HepG2 (cell line): ENCODE measurements around the gene DSTN. TPM values are rescaled to one million over a fixed set of nuclear protein-coding genes. Genes with fewer than 3 reads are reported as not detected.

Experiments used
- ATAC-seq: fragments of 200-7000 bp; cut with Tn5 transposase; 3 replicates; pipeline ENCODE4 v1.9.1; 2020; ENCODE audit warnings: mild to moderate bottlenecking, moderate library complexity
- BruUV-seq: library from RNA; stranded (reverse); fragments of 400-500 nt; replicated peaks from 2 replicates; lab custom pipeline; 2021; lab: Mats Ljungman, UMichigan
- CTCF ChIA-PET: fragments of 300-600 bp; formaldehyde crosslinking; extraction: SDS; loops from one replicate; lab custom pipeline; 2021; ENCODE audit warnings: low total read pairs, inconsistent platforms, low intra/inter-chr PET ratio; lab: Yijun Ruan, JAX
- POLR2A ChIA-PET: fragments of 350-600 bp; sonication (Branson Sonifier 250); formaldehyde crosslinking; loops from one replicate; lab custom pipeline; 2020; ENCODE audit warnings: antibody characterized with exemption, inconsistent platforms; lab: Yijun Ruan, JAX
- DNase-seq: peaks from one replicate; pipeline ENCODE4 v3.0.0-alpha.2; 2015; ENCODE audit warnings: low spot score
- FAIRE-seq: peaks from 3 replicates; lab custom pipeline; 2011; peaks lifted over from hg19 to GRCh38; lab: Jason Lieb, UNC
- H2AFZ ChIP-seq: one replicate; pipeline ENCODE4 v1.6.1; 2011; ENCODE audit warnings: low read length, inconsistent platforms
- H3K27ac ChIP-seq: fragments of 300-600 bp; 3 replicates; pipeline ENCODE4 v1.8.0; 2011; ENCODE audit warnings: mixed run types, mild to moderate bottlenecking, mixed read lengths, low read length, inconsistent platforms; ENCODE audit not compliant: insufficient read depth; ENCODE audit errors: extremely low read length
- H3K27me3 ChIP-seq, 2 experiments: fragments of 200-600 bp in 1 of 2; 2 replicates in 1 of 2; 3 replicates in 1 of 2; pipeline versions ENCODE4 v1.6.0 to v1.8.0; 2011; ENCODE audit warnings: low read length in 2 of 2, mild to moderate bottlenecking in 2 of 2, moderate library complexity in 2 of 2, inconsistent platforms in 1 of 2; ENCODE audit not compliant: insufficient read depth in 2 of 2, control insufficient read depth in 1 of 2
- H3K36me3 ChIP-seq, 2 experiments: fragments of 200-600 bp in 1 of 2; replicated peaks in 1 of 2; 2 replicates in 1 of 2; 3 replicates in 1 of 2; pipeline versions ENCODE4 v1.5.1 to v1.8.0; 2011; ENCODE audit warnings: low read length in 2 of 2, inconsistent platforms in 1 of 2; ENCODE audit not compliant: insufficient read depth in 2 of 2, control insufficient read depth in 1 of 2
- H3K4me1 ChIP-seq: 2 replicates; pipeline ENCODE4 v1.5.1; 2012; ENCODE audit warnings: low read length, inconsistent platforms; ENCODE audit not compliant: insufficient read depth
- H3K4me2 ChIP-seq: 2 replicates; pipeline ENCODE4 v1.6.0; 2011; ENCODE audit warnings: low read depth, low read length, inconsistent platforms
- H3K4me3 ChIP-seq, 3 experiments: fragments of 200-600 bp in 1 of 3; sonication (generic), shearing (Covaris generic) in 1 of 3; replicated peaks in 1 of 3; 2 replicates each; pipeline ENCODE4 v1.5.1; 2011 to 2016; ENCODE audit warnings: low read length in 3 of 3, inconsistent platforms in 2 of 3, low read depth in 2 of 3, mild to moderate bottlenecking in 2 of 3, control low read depth in 1 of 3, mixed read lengths in 1 of 3; ENCODE audit not compliant: insufficient read depth in 1 of 3
- H3K79me2 ChIP-seq: one replicate; pipeline ENCODE4 v1.6.1; 2011; ENCODE audit warnings: low read length, inconsistent platforms; ENCODE audit not compliant: insufficient read depth
- H3K9ac ChIP-seq: 2 replicates; pipeline ENCODE4 v1.6.0; 2011; ENCODE audit warnings: mild to moderate bottlenecking, low read depth, low read length, inconsistent platforms; ENCODE audit not compliant: insufficient read depth
- H3K9me3 ChIP-seq: 2 replicates; pipeline ENCODE4 v1.5.1; 2012; ENCODE audit warnings: mild to moderate bottlenecking, low read length
- H4K20me1 ChIP-seq: 2 replicates; pipeline ENCODE4 v1.6.0; 2011; ENCODE audit warnings: inconsistent platforms, mild to moderate bottlenecking, low read length, moderate library complexity; ENCODE audit not compliant: insufficient read depth
- ATRX ChIP-seq: sonication (generic); formaldehyde crosslinking; IDR thresholded peaks from 2 replicates; pipeline ENCODE4 v1.4.0; 2020; ENCODE audit warnings: missing genetic modification reagents, borderline replicate concordance
- CTCF ChIP-seq: sonication (generic); formaldehyde crosslinking; IDR thresholded peaks from 2 replicates; pipeline ENCODE4 v1.5.0; 2020; ENCODE audit warnings: mild to moderate bottlenecking, missing genetic modification reagents, moderate library complexity
- HDAC1 ChIP-seq: sonication (generic); formaldehyde crosslinking; IDR thresholded peaks from 2 replicates; pipeline ENCODE4 v1.5.1; 2020; ENCODE audit warnings: mild to moderate bottlenecking, missing genetic modification reagents
- HNF4A ChIP-seq: sonication (generic); formaldehyde crosslinking; IDR thresholded peaks from 2 replicates; pipeline ENCODE4 v1.4.0; 2020; ENCODE audit warnings: missing genetic modification reagents
- MED1 ChIP-seq: sonication (generic); formaldehyde crosslinking; IDR thresholded peaks from 2 replicates; pipeline ENCODE4 v1.4.0; 2020; ENCODE audit warnings: missing genetic modification reagents
- RXRB ChIP-seq: IDR thresholded peaks from 2 replicates; pipeline ENCODE4 v1.6.1; 2016; ENCODE audit warnings: borderline replicate concordance, missing genetic modification reagents, missing compliant biosample characterization
- SATB2 ChIP-seq: sonication (generic); formaldehyde crosslinking; IDR thresholded peaks from 2 replicates; pipeline ENCODE4 v1.5.0; 2020; ENCODE audit warnings: missing genetic modification reagents
- SETDB1 ChIP-seq: sonication (generic); formaldehyde crosslinking; IDR thresholded peaks from 2 replicates; pipeline ENCODE4 v1.5.1; 2020; ENCODE audit warnings: missing genetic modification reagents, mild to moderate bottlenecking, borderline replicate concordance
- SMC3 ChIP-seq: IDR thresholded peaks from 2 replicates; pipeline ENCODE4 v1.6.1; 2011; ENCODE audit warnings: low read length, improper control_type of control experiment
- SOX13 ChIP-seq, 3 experiments: fragments of 450-650 bp in 1 of 3; sonication (generic) in 1 of 3; formaldehyde crosslinking in 1 of 3; IDR thresholded peaks in 2 of 3; conservative IDR thresholded peaks in 1 of 3; 2 replicates each; pipeline versions ENCODE4 v1.5.0 to v1.6.1; 2016 to 2020; ENCODE audit warnings: antibody characterized with exemption in 1 of 3, mild to moderate bottlenecking in 1 of 3, missing compliant biosample characterization in 1 of 3, missing genetic modification reagents in 1 of 3, moderate library complexity in 1 of 3
- SP2 ChIP-seq: sonication (generic); formaldehyde crosslinking; IDR thresholded peaks from 2 replicates; pipeline ENCODE4 v1.5.1; 2020; ENCODE audit warnings: mild to moderate bottlenecking, missing genetic modification reagents
- XRCC5 ChIP-seq: fragments of 200-400 bp; formaldehyde crosslinking; optimal IDR thresholded peaks from 2 replicates; pipeline ENCODE3; 2017; ENCODE audit warnings: mild to moderate bottlenecking, low read length
- YEATS4 ChIP-seq: sonication (generic); formaldehyde crosslinking; IDR thresholded peaks from 2 replicates; pipeline ENCODE4 v1.4.0; 2020; ENCODE audit warnings: missing genetic modification reagents, borderline replicate concordance
- ZNF460 ChIP-seq: sonication (generic); formaldehyde crosslinking; IDR thresholded peaks from 2 replicates; pipeline ENCODE4 v1.5.1; 2020; ENCODE audit warnings: missing genetic modification reagents, mild to moderate bottlenecking, borderline replicate concordance
- ZNF556 ChIP-seq: sonication (generic); formaldehyde crosslinking; IDR thresholded peaks from 2 replicates; pipeline ENCODE4 v1.4.0; 2020; ENCODE audit warnings: mild to moderate bottlenecking, missing genetic modification reagents, borderline replicate concordance
- ZNF724P ChIP-seq: sonication (generic); formaldehyde crosslinking; IDR thresholded peaks from 2 replicates; pipeline ENCODE4 v1.8.0; 2022; ENCODE audit warnings: missing genetic modification reagents, borderline replicate concordance
- ZNF768 ChIP-seq: sonication (generic); formaldehyde crosslinking; IDR thresholded peaks from 2 replicates; pipeline ENCODE4 v1.4.0; 2020; ENCODE audit warnings: missing genetic modification reagents
- ZNF781 ChIP-seq: sonication (generic); formaldehyde crosslinking; IDR thresholded peaks from 2 replicates; pipeline ENCODE4 v1.5.1; 2020; ENCODE audit warnings: borderline replicate concordance, mild to moderate bottlenecking, missing genetic modification reagents; ENCODE audit errors: not compliant biosample characterization
- ZNF782 ChIP-seq: sonication (generic); formaldehyde crosslinking; IDR thresholded peaks from 2 replicates; pipeline ENCODE4 v1.4.0; 2020; ENCODE audit warnings: missing genetic modification reagents, mild to moderate bottlenecking, borderline replicate concordance
- ZNF83 ChIP-seq: sonication (generic); formaldehyde crosslinking; IDR thresholded peaks from 2 replicates; pipeline ENCODE4 v1.4.0; 2020; ENCODE audit warnings: missing genetic modification reagents, mild to moderate bottlenecking, borderline replicate concordance
- WGBS: methylation state at CpG from one replicate; pipeline ENCODE4 v1.1.6; 2017; ENCODE audit warnings: low lambda C conversion rate; 5-methylcytosine and 5-hydroxymethylcytosine counted together
- in situ Hi-C: cut with HindIII; loops from 2 replicates; pipeline ENCODE4 v1.10.0; 2017; ENCODE audit warnings: low pct_unique_long_range_greater_than_20kb; ENCODE audit not compliant: extremely low pct_ligation_motif_present
- intact Hi-C: fragments of 100-400 bp; cut with micrococcal nuclease; formaldehyde crosslinking; loops from one replicate; pipeline ENCODE4 v1.10.0; 2022; ENCODE audit not compliant: unreplicated experiment
- polyA plus RNA-seq, 8 experiments: library from polyadenylated mRNA; depleted of rRNA in 3 of 8; stranded (reverse) in 7 of 8; unstranded in 1 of 8; fragments of >200 nt; fragmentation: Illumina TruSeq in 4 of 8; extraction: Trizol in 4 of 8; gene quantifications; 2 replicates each; pipeline versions ENCODE4 v1.2.1 to v1.2.3, GENCODE V29; 2011 to 2016; ENCODE audit warnings: low read depth in 4 of 8, missing spikeins in 1 of 8, mixed read lengths in 1 of 8; ENCODE audit not compliant: insufficient read depth in 1 of 8
- total RNA-seq, 5 experiments: library from RNA; depleted of rRNA; stranded (reverse); fragments of >200 nt; fragmentation: Illumina TruSeq; extraction: Trizol; gene quantifications; 2 replicates each; pipeline ENCODE4 v1.2.3, GENCODE V29; 2016; ENCODE audit warnings: low read depth in 1 of 5

Gene DSTN
- total and polyA plus RNA-seq, 2 of the 13 experiments (the other 11 are each of a cell fraction or from before 2014, with no cell fraction given) = 27.6 to 106 TPM

- TF ChIP-seq ZNF460 (no peak), ZNF724P (0 out of 2 replicates have a peak, but pooled peaks have one; percentile 50), ZNF768 (CRISPR knock-in tag) (peak; percentile 20; the same call in 1 of the 2 replicates), ZNF556 (CRISPR knock-in tag) (0 out of 2 replicates have a peak, but pooled peaks have one; percentile 16), ZNF782 (CRISPR knock-in tag) (peak; percentile 14; the same call in 1 of the 2 replicates)
Measured at GRCh38 chr20:17645546-17646208, 75.8 kb downstream of the DSTN start (continued).

- Histone ChIP-seq H3K4me2 (0 out of 2 replicates have a peak overlapping the region, but pooled peaks have one; percentile 2), H3K79me2 (peaks cover 95% of the 10 kb centered on the region), H3K4me3 (no peak overlapping the region), H3K4me1 (peaks cover 40% of the 10 kb centered on the region), H3K27ac (peak overlapping the region; percentile 21), H3K27me3 (no peaks in the 10 kb centered on the region), H2AFZ (no peak overlapping the region), H4K20me1 (peaks cover 91% of the 10 kb centered on the region), H3K36me3 (peaks cover 43 to 74% of the 10 kb centered on the region in 2 experiments), H3K9ac (no peak overlapping the region), H3K9me3 (no peaks in the 10 kb centered on the region)
- ATAC-seq (peak; percentile 17), FAIRE-seq (peak; percentile 81), DNase-seq (peak; percentile 31)
- intact Hi-C loops (no loop called here), in situ Hi-C loops (no loop called here)
- ChIA-PET CTCF (no interaction called here), POLR2A (interaction anchor here (1.4 to 1.6 kb wide), 2 partner anchors 13 to 64 kb away, joined by 3 to 5 read pairs; no protein-coding TSS in a partner anchor)
- BruUV-seq = TSS peak; percentile 10
- WGBS = 68% methylated on average over 14 of the region's 14 CpGs
- TF ChIP-seq RXRB (peak; percentile 46; the same call in 1 of the 2 replicates), SOX13 (IDR thresholded peaks at IDR 0.05) (no peak), SOX13 (CRISPR knock-in tag; conservative IDR thresholded peaks at IDR 0.05 in 1 of 2, IDR thresholded peaks at IDR 0.05 in 1 of 2) (peak in 1 of 2 experiments; percentile 76; a peak in 2 of 4 replicates), HDAC1 (peak; percentile 4; the same call in 1 of the 2 replicates), ATRX (CRISPR knock-in tag) (no peak), ZNF83 (CRISPR knock-in tag) (no peak), YEATS4 (no peak), CTCF (CRISPR knock-in tag) (no peak), XRCC5 (no peak), ZNF781 (no peak), SMC3 (0 out of 2 replicates have a peak, but pooled peaks have one; percentile 10), SP2 (no peak; the same call in 1 of the 2 replicates), SETDB1 (CRISPR knock-in tag) (no peak), HNF4A (CRISPR knock-in tag) (peak; percentile 61), MED1 (CRISPR knock-in tag) (0 out of 2 replicates have a peak, but pooled peaks have one; percentile 36), SATB2 (CRISPR knock-in tag) (no peak)
Measured at GRCh38 chr20:17646209-17646960, 76.5 kb downstream of the DSTN start.
